HG02798 (cell line): ENCODE data around the gene CEP120.
"Not testable (repeated sequence)": the region's sequence is repeated elsewhere in the genome, so short reads cannot be mapped to it uniquely, and the experiment has no call there.

Experiments used
- ATAC-seq: cut with Tn5 transposase; IDR thresholded peaks from one replicate; pipeline ENCODE4 v1.9.1; 2021; ENCODE audit warnings: mild to moderate bottlenecking; ENCODE audit not compliant: unreplicated experiment, poor library complexity

Gene CEP120

GRCh38 chr5:123340928-123341327 is 82.3 kb downstream of the CEP120 start:
- no peak for ATAC-seq

- ATAC-seq: not testable (repeated sequence)
Measured at GRCh38 chr5:123308377-123308776, 114.8 kb downstream of the CEP120 start.

- no peak for ATAC-seq
Measured at GRCh38 chr5:123305751-123306150, 117.5 kb downstream of the CEP120 start.

- no peak for ATAC-seq
Measured at GRCh38 chr5:123304777-123305316, 118.4 kb downstream of the CEP120 start.

GRCh38 chr5:123303802-123304201 is 119.4 kb downstream of the CEP120 start:
- ATAC-seq: no peak

GRCh38 chr5:123300266-123300665 is 122.9 kb downstream of the CEP120 start:
- no peak for ATAC-seq

- no peak for ATAC-seq
Measured at GRCh38 chr5:123299136-123299535, 124.1 kb downstream of the CEP120 start.

GRCh38 chr5:123298335-123299030 is 124.7 kb downstream of the CEP120 start:
- ATAC-seq: no peak

GRCh38 chr5:123297866-123298265 is 125.3 kb downstream of the CEP120 start:
- no peak for ATAC-seq

- no peak for ATAC-seq
Measured at GRCh38 chr5:123297198-123297831, 125.9 kb downstream of the CEP120 start.
